Ovary (tissue), 9 donors: ENCODE results near the gene PDP2. TPM values are rescaled to one million over a fixed set of nuclear protein-coding genes. Genes with fewer than 3 reads are reported as not detected.

Source experiments
- DNase-seq, 5 donors: peaks; one replicate each; pipeline ENCODE4 v3.0.0-alpha.2; 2019 to 2020
- H3K27ac ChIP-seq, 2 donors: fragments of 200-600 bp; one replicate each; pipeline versions ENCODE4 v1.5.1 to v1.8.0; 2019 to 2022
- H3K27me3 ChIP-seq: fragments of 200-600 bp; one replicate; pipeline ENCODE4 v1.8.0; 2022
- H3K36me3 ChIP-seq: fragments of 200-600 bp; sonication (generic); one replicate; pipeline ENCODE4 v1.5.1; 2019
- H3K4me1 ChIP-seq: one replicate; pipeline ENCODE4 v1.8.1; 2013; ENCODE audit warnings: mild to moderate bottlenecking, moderate library complexity; ENCODE audit not compliant: insufficient read depth
- H3K4me3 ChIP-seq: fragments of 200-600 bp; sonication (generic); one replicate; pipeline ENCODE4 v1.5.1; 2017
- H3K9me3 ChIP-seq, 2 donors: fragments of 200-600 bp in 1 of 2; sonication (generic) in 1 of 2; one replicate each; pipeline versions ENCODE4 v1.5.1 to v1.8.1; 2013 to 2019; ENCODE audit warnings: mild to moderate bottlenecking in 1 of 2, moderate library complexity in 1 of 2
- CTCF ChIP-seq, 3 donors: fragments of 450-650 bp in 2 of 3; fragments of 200-600 bp in 1 of 3; IDR thresholded peaks; one replicate each; pipeline versions ENCODE4 v1.5.1 to v1.8.0; 2016 to 2022; ENCODE audit warnings: antibody characterized with exemption in 3 of 3, mild to moderate bottlenecking in 1 of 3
- EP300 ChIP-seq: sonication (generic); formaldehyde crosslinking; IDR thresholded peaks from one replicate; pipeline ENCODE4 v1.6.1; 2017; ENCODE audit warnings: antibody characterized with exemption
- POLR2A ChIP-seq: fragments of 450-650 bp; IDR thresholded peaks from one replicate; pipeline ENCODE4 v1.6.1; 2017; ENCODE audit warnings: antibody characterized with exemption, mild to moderate bottlenecking, moderate library complexity
- WGBS, 3 donors: extraction: QIAGEN DNeasy Blood & Tissue Kit in 1 of 3; methylation state at CpG; one replicate each; pipeline versions ENCODE4 v1.1.5 to v1.1.7; 2013 to 2017; 5-methylcytosine and 5-hydroxymethylcytosine counted together
- intact Hi-C, 4 donors: fragments of 100-400 bp; cut with DNase I; formaldehyde crosslinking; loops; one replicate each; pipeline versions ENCODE4 v1.11.0 to v1.15.1; 2022 to 2023
- polyA plus RNA-seq, 2 donors: library from polyadenylated mRNA; stranded (reverse); fragments of 200-250 nt in 1 of 2; fragments of 350-450 nt in 1 of 2; fragmentation: Illumina TruSeq in 1 of 2; extraction: RNeasy Lipid Tissue Mini Kit (QIAGEN cat#74804) in 1 of 2; gene quantifications; one replicate each; pipeline ENCODE4 v1.2.3, GENCODE V29; 2013 to 2014
- total RNA-seq, 7 donors: library from RNA; depleted of rRNA in 2 of 7; stranded (reverse); fragments of >200 nt in 2 of 7; fragmentation: NEBNext Ultra II Directional in 3 of 7; extraction: Animal tissue kit (Norgen Biotek cat#: 25700) in 3 of 7; gene quantifications; one replicate each; pipeline versions ENCODE4 v1.1.0 to v1.2.4, GENCODE V29; 2016 to 2023
- donor health status: DM: no; HTN: no; CAD: no; lungs with moderate emphysema.
- donor health status: DM: no; HTN: no; CAD: no.
- donor health status: Bipolar disorder and iron deficiency.
- donor health status: DM: yes; HTN: yes; CAD: no.
- donor health status: DM: no; HTN: no; CAD: no.
- donor health status: DM: yes; HTN: yes; CAD: no.

The PDP2 gene
- total and polyA plus RNA-seq, 9 donors = 3.9 to 27.9 (median 18.5) TPM

- peak in 1 of 5 donors; percentile 1 for DNase-seq
- Histone ChIP-seq H3K4me1 (peaks cover 7% of the 10 kb centered on the region), H3K27ac (no peak overlapping the region), H3K9me3 (no peaks in the 10 kb centered on the region), H3K27me3 (no peaks in the 10 kb centered on the region), H3K36me3 (no peaks in the 10 kb centered on the region), H3K4me3 (no peak overlapping the region)
- WGBS, 3 donors = 87 to 96% (median 91%) methylated on average over 1 of the region's 1 CpG
- TF ChIP-seq POLR2A = no peak
- no peak for TF ChIP-seq EP300
- no peak for TF ChIP-seq CTCF (IDR thresholded peaks at IDR 0.05)
- intact Hi-C loops = no loop called here
Observed at GRCh38 chr16:66846266-66846665, 34.0 kb upstream of the PDP2 start.

DNA sequence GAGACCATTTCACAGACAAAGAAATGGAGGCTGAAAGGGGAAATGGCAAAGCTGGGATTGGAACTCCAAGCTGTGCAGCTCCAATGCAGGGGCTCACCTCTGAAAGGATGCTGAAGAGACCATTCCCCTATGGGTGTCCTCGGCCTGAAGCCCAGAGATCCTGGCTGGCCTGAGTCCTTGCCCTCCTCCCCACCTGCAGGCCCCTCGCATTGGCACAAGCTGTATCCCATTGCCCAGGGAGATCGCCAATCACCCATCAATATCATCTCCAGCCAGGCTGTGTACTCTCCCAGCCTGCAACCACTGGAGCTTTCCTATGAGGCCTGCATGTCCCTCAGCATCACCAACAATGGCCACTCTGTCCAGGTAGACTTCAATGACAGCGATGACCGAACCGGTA is 33.5 kb upstream of the PDP2 start:
- Histone ChIP-seq H3K4me3 (no peak overlapping the region), H3K36me3 (no peaks in the 10 kb centered on the region), H3K27me3 (no peaks in the 10 kb centered on the region), H3K27ac (no peak overlapping the region), H3K4me1 (peaks cover 7% of the 10 kb centered on the region), H3K9me3 (no peaks in the 10 kb centered on the region)
- DNase-seq = no peak
- intact Hi-C loops = no loop called here
- no peak for TF ChIP-seq EP300
- TF ChIP-seq POLR2A = no peak
- no peak for TF ChIP-seq CTCF (IDR thresholded peaks at IDR 0.05)
- 93 to 95% (median 95%) methylated on average over 6 of the region's 6 CpGs for WGBS, 3 donors

DNA sequence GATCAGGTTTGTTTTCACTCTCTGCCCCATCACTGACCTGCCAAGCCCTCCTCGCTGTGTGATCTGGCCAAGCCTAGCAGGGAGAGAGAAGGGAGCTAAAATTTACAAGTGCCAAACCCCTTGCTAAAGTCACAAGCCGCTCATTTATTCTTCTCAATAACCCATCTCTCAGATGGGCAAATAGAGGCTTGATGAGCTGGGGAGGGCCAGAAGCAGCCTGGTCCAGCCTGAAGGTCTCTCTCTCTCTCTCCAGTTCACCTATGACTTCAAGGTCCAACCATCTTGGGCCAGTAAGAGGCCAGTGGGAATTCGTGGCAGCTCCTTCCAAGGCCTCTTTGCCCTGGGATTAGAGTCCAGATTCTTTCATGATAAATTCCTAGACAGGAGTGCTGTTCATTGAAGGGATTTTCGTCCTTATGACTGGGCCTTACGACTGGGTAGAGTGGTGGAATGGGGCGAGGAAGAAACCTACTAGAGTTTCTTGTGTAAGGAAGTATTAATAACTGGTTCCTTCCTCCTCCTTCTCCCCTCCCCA is 32.7 kb upstream of the PDP2 start:
- Histone ChIP-seq H3K4me1 (peaks cover 7% of the 10 kb centered on the region), H3K27ac (no peak overlapping the region), H3K36me3 (no peaks in the 10 kb centered on the region), H3K9me3 (no peaks in the 10 kb centered on the region), H3K27me3 (no peaks in the 10 kb centered on the region), H3K4me3 (no peak overlapping the region)
- WGBS, 3 donors = 72 to 83% (median 77%) methylated on average over 6 of the region's 6 CpGs
- intact Hi-C loops = no loop called here
- no peak for DNase-seq
- TF ChIP-seq EP300 (no peak), CTCF (IDR thresholded peaks at IDR 0.05) (no peak), POLR2A (no peak)

DNA sequence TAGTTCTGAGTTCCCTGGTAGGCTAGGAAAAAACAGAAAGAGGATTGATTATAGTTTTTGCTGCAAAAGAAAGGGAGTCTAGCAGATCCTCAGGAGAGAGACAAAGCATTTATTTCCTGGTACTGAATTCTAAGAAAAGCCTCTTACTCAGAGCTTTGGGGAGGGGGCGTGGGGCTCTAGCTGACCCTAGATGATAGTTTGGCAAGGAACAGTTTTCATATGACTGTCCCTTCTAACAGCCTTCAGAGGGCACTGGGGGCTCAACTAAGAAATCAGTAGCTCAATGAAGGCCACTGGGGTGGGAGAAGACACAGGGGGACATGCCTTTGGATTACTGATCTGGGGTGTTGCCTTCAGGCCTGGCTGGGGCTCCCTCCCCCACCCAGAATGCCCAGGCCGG is 32.1 kb upstream of the PDP2 start:
- TF ChIP-seq POLR2A (no peak), CTCF (IDR thresholded peaks at IDR 0.05) (no peak), EP300 (no peak)

More for the DNA sequence above, 32.1 kb upstream of the PDP2 start:
- Histone ChIP-seq H3K36me3 (no peaks in the 10 kb centered on the region), H3K9me3 (no peaks in the 10 kb centered on the region), H3K4me3 (no peak overlapping the region), H3K4me1 (peaks cover 7% of the 10 kb centered on the region), H3K27ac (no peak overlapping the region), H3K27me3 (no peaks in the 10 kb centered on the region)
- 76 to 84% (median 80%) methylated on average over 2 of the region's 2 CpGs for WGBS, 3 donors
- intact Hi-C loops = no loop called here
- no peak for DNase-seq
